GM18909 (cell line): Measurements from ENCODE around the gene C1orf141.
"Not testable (repeated sequence)": the region's sequence is repeated elsewhere in the genome, so short reads cannot be mapped to it uniquely, and the experiment has no call there.

Experiments used
- ATAC-seq: cut with Tn5 transposase; IDR thresholded peaks from one replicate; pipeline ENCODE4 v1.9.1; 2021; ENCODE audit warnings: mild to moderate bottlenecking; ENCODE audit not compliant: unreplicated experiment, poor library complexity

C1orf141 gene

GRCh38 chr1:67134695-67135094 lies at the start of gene C1orf141:
Gene C1orf141, minus strand, starts transcription at chr1:67134970. Its CDS starts 7,730 bp downstream, at chr1:67127240.
- ATAC-seq, result no peak

DNA sequence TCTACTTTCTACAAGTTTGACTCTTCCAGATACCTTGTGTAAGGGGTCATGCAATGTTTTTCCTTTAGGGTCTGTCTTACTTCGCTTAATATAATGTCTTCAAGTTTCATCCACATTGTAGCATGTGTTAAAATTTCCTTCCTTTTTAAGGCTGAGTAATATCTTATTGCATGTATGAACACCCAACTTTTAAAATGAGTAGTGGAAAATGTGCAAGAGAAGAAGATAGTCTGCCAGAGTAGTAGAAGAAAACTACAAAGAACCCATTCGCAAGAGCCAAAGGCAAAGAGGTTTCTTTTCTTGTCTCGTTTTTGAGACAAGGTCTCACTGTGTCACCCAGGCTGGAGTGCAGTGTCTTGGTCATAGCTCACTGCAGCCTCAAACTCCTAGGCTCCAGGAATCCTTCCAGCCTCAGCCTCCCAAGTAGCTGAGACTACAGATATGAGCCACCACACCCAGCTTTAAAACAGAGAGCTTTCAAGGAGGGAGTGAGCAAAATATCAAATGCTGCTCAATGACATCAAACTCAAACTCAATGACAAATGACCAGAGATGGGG lies 40.8 kb upstream of the C1orf141 start:
- ATAC-seq, result no peak

- ATAC-seq, result peak; percentile 65
These were observed 40.0 kb upstream of the C1orf141 start for GRCh38 chr1:67174716-67175284.

DNA sequence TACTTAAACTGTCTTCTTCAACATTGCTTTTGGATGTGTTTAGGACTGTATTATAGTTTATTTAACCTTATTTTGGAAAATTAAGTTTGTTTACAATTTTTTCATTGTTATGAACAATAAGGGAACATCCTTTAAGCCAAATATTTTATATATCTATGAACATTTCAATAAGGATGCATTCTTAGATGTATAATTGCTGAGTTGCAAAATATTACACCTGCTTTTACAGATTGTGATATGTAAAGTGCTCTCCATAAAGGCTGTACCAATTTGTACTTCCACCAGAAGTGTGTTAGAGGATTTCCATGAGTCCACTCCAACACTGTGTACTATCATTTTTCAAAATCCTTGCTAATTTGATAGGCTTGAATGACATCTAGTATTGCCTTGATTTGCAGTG lies 39.2 kb upstream of the C1orf141 start:
- ATAC-seq, result no peak

- ATAC-seq, result no peak
These were observed 37.2 kb upstream of the C1orf141 start for GRCh38 chr1:67171978-67172377.

GRCh38 chr1:67171574-67171955 lies 36.8 kb upstream of the C1orf141 start:
- ATAC-seq, result no peak

- no peak for ATAC-seq
These were observed 36.2 kb upstream of the C1orf141 start for GRCh38 chr1:67170751-67171573.

DNA sequence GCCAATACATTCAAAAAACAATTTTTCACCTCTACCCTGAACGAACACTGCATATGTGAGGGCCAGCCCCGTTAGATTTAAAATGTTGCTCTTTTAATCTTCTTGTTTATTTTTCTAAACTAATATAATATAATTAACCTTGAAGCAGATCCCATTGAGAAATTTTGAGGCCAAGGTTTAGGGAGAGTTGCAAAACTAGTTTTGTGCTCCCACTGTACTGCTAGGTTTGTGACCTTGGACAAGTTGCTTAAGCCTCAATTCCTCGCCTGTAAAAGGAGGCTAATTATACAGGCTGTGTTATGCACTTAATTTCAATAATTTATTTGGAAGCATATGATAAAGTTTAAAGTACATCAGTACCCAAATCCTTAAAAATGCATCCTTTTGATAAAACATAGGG lies 35.2 kb upstream of the C1orf141 start:
- ATAC-seq, result no peak

- ATAC-seq, result peak; percentile 57
These were observed 34.7 kb upstream of the C1orf141 start for GRCh38 chr1:67169496-67169895.

GRCh38 chr1:67166196-67166595 lies 31.4 kb upstream of the C1orf141 start, which contains the start of gene IL23R:
Gene IL23R, plus strand, starts transcription at chr1:67166454. Its CDS starts 1,667 bp downstream, at chr1:67168121.
- ATAC-seq, result peak; percentile 88

DNA sequence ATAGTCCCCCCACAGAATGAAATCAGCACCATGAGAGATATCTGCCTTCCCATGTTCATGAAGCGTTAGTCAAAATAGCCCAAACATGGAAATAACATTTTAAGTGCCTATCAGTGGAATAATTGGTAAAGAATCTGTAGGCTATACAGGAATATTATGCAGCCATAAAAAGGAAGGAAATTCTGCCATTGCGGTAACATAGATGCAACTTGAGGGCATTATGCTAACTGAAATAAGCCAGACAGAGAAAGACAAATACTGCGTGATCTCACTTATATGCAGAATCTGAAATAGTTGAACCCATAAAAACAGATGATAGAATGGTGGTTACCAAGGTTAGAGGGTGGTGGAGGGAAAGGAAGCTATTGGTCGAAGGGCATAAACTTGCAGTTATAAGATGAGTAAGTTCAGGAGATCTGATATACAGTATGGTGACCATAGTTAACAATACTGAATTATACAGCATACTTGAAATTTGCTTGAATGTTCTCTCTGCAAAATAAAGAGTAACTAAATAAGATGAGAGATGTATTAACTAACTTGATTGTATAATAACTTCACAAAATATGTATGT lies 30.8 kb upstream of the C1orf141 start:
- no peak for ATAC-seq

GRCh38 chr1:67162954-67163353 lies 28.2 kb upstream of the C1orf141 start:
- peak; percentile 48 for ATAC-seq

- no peak for ATAC-seq
These were observed 24.5 kb upstream of the C1orf141 start for GRCh38 chr1:67159233-67159632.

DNA sequence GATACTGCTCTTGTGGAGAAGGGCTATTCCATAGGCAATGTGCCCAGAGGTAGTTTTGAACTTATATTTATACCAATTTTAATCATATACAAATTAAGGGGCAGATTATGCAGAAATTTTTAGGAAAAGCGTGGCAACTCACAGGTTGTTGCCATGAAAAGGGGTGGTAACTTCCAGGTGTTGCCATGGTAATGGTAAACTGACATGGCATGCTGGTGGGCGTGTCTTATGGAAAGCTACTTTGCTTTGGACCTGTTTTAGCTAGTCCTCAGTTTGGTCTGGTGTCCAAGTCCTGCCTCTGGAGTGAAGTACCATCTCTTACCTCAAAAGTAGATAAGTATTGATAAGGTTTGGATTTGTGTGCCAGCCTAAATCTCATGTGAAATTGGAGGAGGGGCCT lies 23.6 kb upstream of the C1orf141 start:
- ATAC-seq, result no peak

- no peak for ATAC-seq
These were observed 16.2 kb upstream of the C1orf141 start for GRCh38 chr1:67150931-67151330.

DNA sequence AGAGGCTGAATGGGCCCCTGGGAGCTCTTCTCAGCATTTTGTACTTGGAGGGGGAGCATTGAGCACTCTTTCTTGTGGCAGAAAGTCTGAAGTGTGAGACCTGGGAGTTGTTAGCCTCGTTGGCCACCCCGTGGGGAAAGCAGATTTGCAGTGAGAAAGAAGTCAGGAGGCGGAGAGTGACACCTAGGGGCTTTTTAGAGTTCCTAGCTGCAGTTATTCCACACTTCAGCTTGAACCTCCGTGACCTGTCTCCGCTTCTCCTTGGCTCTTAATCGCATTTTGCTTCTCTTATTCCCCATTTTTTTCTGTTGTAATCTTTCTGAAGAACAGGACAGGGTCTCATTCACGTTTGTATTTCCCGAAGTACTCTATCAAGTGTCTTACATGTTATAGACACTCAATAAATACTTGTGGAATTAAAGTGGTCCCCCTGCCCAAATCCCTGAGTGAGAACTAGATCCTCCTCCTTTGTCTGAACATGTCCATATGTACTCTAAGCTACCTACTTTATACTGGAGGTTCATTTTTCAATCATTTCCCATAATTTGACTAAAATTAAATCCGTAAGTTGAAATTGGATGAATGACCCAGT lies 14.5 kb upstream of the C1orf141 start:
- ATAC-seq, result peak; percentile 91

- peak; percentile 31 for ATAC-seq
These were observed 13.9 kb upstream of the C1orf141 start for GRCh38 chr1:67148516-67149178.

DNA sequence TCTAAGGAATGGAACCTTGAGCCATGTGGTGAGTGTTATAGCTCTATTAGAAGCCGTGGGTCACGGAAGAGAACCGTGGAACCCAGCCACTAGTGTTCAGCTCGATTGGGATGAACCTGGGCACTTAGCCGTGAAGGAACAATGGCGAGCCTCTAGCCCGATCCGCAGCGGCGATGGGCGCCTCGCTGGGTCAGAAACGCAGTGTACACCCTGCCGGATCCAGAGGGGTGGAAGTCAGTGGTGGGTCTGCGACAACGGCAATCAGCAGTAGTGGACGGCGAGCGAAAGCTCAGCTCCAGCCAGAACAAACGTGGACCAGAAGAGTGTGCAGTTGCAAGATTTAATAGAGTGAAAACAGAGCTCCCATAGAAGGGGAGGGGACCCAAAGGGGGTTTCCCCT lies 13.2 kb upstream of the C1orf141 start:
- ATAC-seq, result not testable (repeated sequence)

- ATAC-seq, result no peak
These were observed 11.8 kb upstream of the C1orf141 start for GRCh38 chr1:67146539-67146938.

GRCh38 chr1:67146101-67146500 lies 11.3 kb upstream of the C1orf141 start:
- ATAC-seq, result no peak
